Spleen (tissue), 11 donors: ENCODE data around the gene NRXN2. TPM values are rescaled to one million over a fixed set of nuclear protein-coding genes. Genes with fewer than 3 reads are reported as not detected.

ENCODE experiments used
- DNase-seq: peaks from one replicate; pipeline ENCODE4 v3.0.0-alpha.2; 2020
- H3K27ac ChIP-seq, 8 donors: fragments of 200-600 bp; sonication (generic) in 7 of 8; 1 replicate in 4 of 8; 2 replicates in 4 of 8; pipeline versions ENCODE4 v1.5.0 to v1.8.0; 2016 to 2021; ENCODE audit warnings: inconsistent platforms in 4 of 8, mild to moderate bottlenecking in 4 of 8, moderate library complexity in 1 of 8
- H3K27me3 ChIP-seq, 7 donors: fragments of 200-600 bp; sonication (generic) in 6 of 7; replicated peaks in 1 of 7; 1 replicate in 4 of 7; 2 replicates in 3 of 7; pipeline versions ENCODE4 v1.5.0 to v1.8.0; 2016 to 2021; ENCODE audit warnings: inconsistent platforms in 3 of 7, mild to moderate bottlenecking in 1 of 7
- H3K36me3 ChIP-seq, 6 donors: fragments of 200-600 bp; sonication (generic) in 5 of 6; 1 replicate in 4 of 6; 2 replicates in 2 of 6; pipeline versions ENCODE4 v1.5.0 to v1.8.0; 2016 to 2021; ENCODE audit warnings: inconsistent platforms in 2 of 6
- H3K4me1 ChIP-seq, 6 donors: fragments of 200-600 bp; sonication (generic) in 5 of 6; 1 replicate in 3 of 6; 2 replicates in 3 of 6; pipeline versions ENCODE4 v1.5.0 to v1.8.0; 2016 to 2021; ENCODE audit warnings: inconsistent platforms in 3 of 6
- H3K4me3 ChIP-seq, 8 donors: fragments of 200-600 bp; sonication (generic) in 7 of 8; 1 replicate in 4 of 8; 2 replicates in 4 of 8; pipeline versions ENCODE4 v1.5.0 to v1.8.0; 2016 to 2021; ENCODE audit warnings: inconsistent platforms in 4 of 8, mild to moderate bottlenecking in 4 of 8, moderate library complexity in 2 of 8
- H3K9me3 ChIP-seq, 8 donors: fragments of 200-600 bp; sonication (generic) in 7 of 8; 1 replicate in 4 of 8; 2 replicates in 4 of 8; pipeline versions ENCODE4 v1.5.0 to v1.8.0; 2016 to 2021; ENCODE audit warnings: inconsistent platforms in 4 of 8
- CTCF ChIP-seq, 11 experiments: fragments of 200-600 bp in 7 of 11; fragments of 450-650 bp in 4 of 11; sonication (generic) in 4 of 11; IDR thresholded peaks in 8 of 11; conservative IDR thresholded peaks in 3 of 11; 1 replicate in 7 of 11; 2 replicates in 4 of 11; pipeline versions ENCODE4 v1.4.0 to v1.8.0; 2016 to 2021; ENCODE audit warnings: antibody characterized with exemption in 11 of 11, inconsistent platforms in 4 of 11, mild to moderate bottlenecking in 1 of 11
- POLR2A ChIP-seq, 3 donors: fragments of 450-650 bp; IDR thresholded peaks; one replicate each; pipeline ENCODE4 v1.5.1; 2017; ENCODE audit warnings: antibody characterized with exemption in 3 of 3, mild to moderate bottlenecking in 1 of 3
- POLR2AphosphoS5 ChIP-seq, 3 donors: sonication (generic); formaldehyde crosslinking; IDR thresholded peaks; one replicate each; pipeline ENCODE4 v1.5.1; 2017; ENCODE audit warnings: antibody characterized with exemption in 3 of 3
- WGBS, 5 donors: extraction: QIAGEN DNeasy Blood & Tissue Kit in 3 of 5; methylation state at CpG; one replicate each; pipeline versions ENCODE4 v1.1.5 to v1.1.7; 2013 to 2018; 5-methylcytosine and 5-hydroxymethylcytosine counted together
- intact Hi-C: fragments of 100-400 bp; cut with DNase I; formaldehyde crosslinking; loops from one replicate; pipeline ENCODE4 v1.15.0; 2023; ENCODE audit warnings: low total_unique reads
- polyA plus RNA-seq, 3 donors: library from polyadenylated mRNA; stranded (reverse); fragments of 200-250 nt; gene quantifications; one replicate each; pipeline ENCODE4 v1.2.1, GENCODE V29; 2013
- total RNA-seq, 7 donors: library from RNA; depleted of rRNA in 3 of 7; stranded (reverse); fragments of >200 nt in 3 of 7; fragmentation: NEBNext Ultra II Directional in 4 of 7; extraction: Animal tissue kit (Norgen Biotek cat#: 25700) in 4 of 7; gene quantifications; one replicate each; pipeline versions ENCODE4 v1.1.0 to v1.2.1, GENCODE V29; 2016 to 2021
- donor health status: healthy with polysubstance abuse.
- donor health status: DM: no; HTN: no; CAD: no; lungs with moderate emphysema.
- donor health status: DM: no; HTN: no; CAD: no.
- donor health status: Bipolar disorder and iron deficiency.
- donor health status: healthy.
- donor health status: DM: no; HTN: no; CAD: no.
- donor health status: DM: yes; HTN: yes; CAD: no.

The NRXN2 gene
- total and polyA plus RNA-seq, 10 donors: 0.59 to 12.9 (median 3.0) TPM

GRCh38 chr11:64674774-64675173 lies 48.2 kb downstream of the NRXN2 start:
- H3K4me1 ChIP-seq: peaks cover 0 to 26% (median 7%) of the 10 kb centered on the region in 6 donors
- no peak for DNase-seq
- peaks cover 0 to 59% (median 6%) of the 10 kb centered on the region in 7 donors for H3K27me3 ChIP-seq
- H3K4me3 ChIP-seq: no peak overlapping the region
- intact Hi-C loops: no loop called here
- 60 to 88% (median 76%) methylated on average over 1 to 2 of the region's 2 CpGs for WGBS, 5 donors
- no peaks in the 10 kb centered on the region for H3K9me3 ChIP-seq
- H3K36me3 ChIP-seq: no peaks in the 10 kb centered on the region
- no peak overlapping the region for H3K27ac ChIP-seq
- TF ChIP-seq CTCF (IDR thresholded peaks at IDR 0.05 in 8 of 11, conservative IDR thresholded peaks at IDR 0.05 in 3 of 11): no peak
- TF ChIP-seq POLR2AphosphoS5 (IDR thresholded peaks at IDR 0.05): no peak
- TF ChIP-seq POLR2A (IDR thresholded peaks at IDR 0.05): no peak

- Histone ChIP-seq H3K4me1 (peaks cover 0 to 28% (median 8%) of the 10 kb centered on the region in 6 donors), H3K36me3 (no peaks in the 10 kb centered on the region), H3K27me3 (peaks cover 0 to 72% (median 6%) of the 10 kb centered on the region in 7 donors), H3K27ac (no peak overlapping the region), H3K9me3 (no peaks in the 10 kb centered on the region), H3K4me3 (no peak overlapping the region)
- DNase-seq: no peak
- 87 to 100% (median 90%) methylated on average over 1 of the region's 1 CpG for WGBS, 5 donors
- TF ChIP-seq POLR2A (IDR thresholded peaks at IDR 0.05) (no peak), CTCF (IDR thresholded peaks at IDR 0.05 in 8 of 11, conservative IDR thresholded peaks at IDR 0.05 in 3 of 11) (no peak), POLR2AphosphoS5 (IDR thresholded peaks at IDR 0.05) (no peak)
- intact Hi-C loops: no loop called here
Measured at GRCh38 chr11:64673279-64673678, 49.7 kb downstream of the NRXN2 start.

- TF ChIP-seq POLR2A (IDR thresholded peaks at IDR 0.05) (no peak), CTCF (IDR thresholded peaks at IDR 0.05 in 8 of 11, conservative IDR thresholded peaks at IDR 0.05 in 3 of 11) (no peak), POLR2AphosphoS5 (IDR thresholded peaks at IDR 0.05) (no peak)
- Histone ChIP-seq H3K27me3 (peaks cover 0 to 75% (median 6%) of the 10 kb centered on the region in 7 donors), H3K9me3 (no peaks in the 10 kb centered on the region), H3K27ac (no peak overlapping the region), H3K4me1 (peaks cover 0 to 28% (median 8%) of the 10 kb centered on the region in 6 donors), H3K4me3 (no peak overlapping the region), H3K36me3 (no peaks in the 10 kb centered on the region)
- intact Hi-C loops: no loop called here
- WGBS, 5 donors: 74 to 82% (median 76%) methylated on average over 2 of the region's 2 CpGs
- DNase-seq: no peak
Measured at GRCh38 chr11:64672875-64673274, 50.1 kb downstream of the NRXN2 start.

GRCh38 chr11:64670975-64671374 lies 52.0 kb downstream of the NRXN2 start:
- Histone ChIP-seq H3K27ac (no peak overlapping the region), H3K36me3 (no peaks in the 10 kb centered on the region), H3K27me3 (peaks cover 0 to 59% (median 6%) of the 10 kb centered on the region in 7 donors), H3K9me3 (no peaks in the 10 kb centered on the region), H3K4me3 (no peak overlapping the region), H3K4me1 (peaks cover 0 to 25% (median 5%) of the 10 kb centered on the region in 6 donors)
- intact Hi-C loops: no loop called here
- DNase-seq: no peak
- TF ChIP-seq CTCF (IDR thresholded peaks at IDR 0.05 in 8 of 11, conservative IDR thresholded peaks at IDR 0.05 in 3 of 11): no peak
- no peak for TF ChIP-seq POLR2AphosphoS5 (IDR thresholded peaks at IDR 0.05)
- no peak for TF ChIP-seq POLR2A (IDR thresholded peaks at IDR 0.05)
- 41 to 60% (median 45%) methylated on average over 3 of the region's 3 CpGs for WGBS, 5 donors
